A673 (cell line): ENCODE results near the gene SZRD1. TPM values are rescaled to one million over a fixed set of nuclear protein-coding genes. Genes with fewer than 3 reads are reported as not detected.

ENCODE experiments used
- BruUV-seq: library from RNA; stranded (reverse); fragments of 400-500 nt; replicated peaks from 2 replicates; lab custom pipeline; 2021; lab: Mats Ljungman, UMichigan
- CTCF ChIA-PET: fragments of 300-600 bp; sonication (Branson Sonifier 250); formaldehyde crosslinking; loops from one replicate; lab custom pipeline; 2022; ENCODE audit warnings: antibody characterized with exemption; lab: Charles Lee
- POLR2A ChIA-PET: fragments of 300-600 bp; sonication (Branson Sonifier 250); formaldehyde crosslinking; loops from one replicate; lab custom pipeline; 2022; ENCODE audit warnings: antibody characterized with exemption; ENCODE audit not compliant: low non-redundant PET; lab: Charles Lee
- DNase-seq: peaks from one replicate; pipeline ENCODE4 v3.0.0-alpha.2; 2015; ENCODE audit warnings: low spot score
- H3K27ac ChIP-seq: fragments of 200-600 bp; sonication (generic); 2 replicates; pipeline ENCODE4 v1.5.1; 2016; ENCODE audit warnings: mixed run types, low read depth, mild to moderate bottlenecking, mixed read lengths, antibody characterized with exemption, low read length; ENCODE audit not compliant: poor library complexity, severe bottlenecking
- H3K27me3 ChIP-seq: fragments of 200-600 bp; sonication (generic); replicated peaks from 2 replicates; pipeline ENCODE4 v1.6.1; 2017; ENCODE audit warnings: mixed run types, low read depth, mild to moderate bottlenecking, mixed read lengths, antibody characterized with exemption, low read length; ENCODE audit not compliant: insufficient read depth, poor library complexity
- H3K36me3 ChIP-seq: fragments of 200-600 bp; sonication (generic); 2 replicates; pipeline ENCODE4 v1.6.1; 2016; ENCODE audit warnings: mixed run types, mild to moderate bottlenecking, mixed read lengths, antibody characterized with exemption, low read length; ENCODE audit not compliant: insufficient read depth, poor library complexity, severe bottlenecking
- H3K4me1 ChIP-seq: fragments of 200-600 bp; sonication (generic); 2 replicates; pipeline ENCODE4 v1.6.1; 2017; ENCODE audit warnings: mixed run types, mild to moderate bottlenecking, mixed read lengths, antibody characterized with exemption, low read length; ENCODE audit not compliant: insufficient read depth, poor library complexity, severe bottlenecking
- H3K4me3 ChIP-seq: fragments of 200-600 bp; sonication (generic); 2 replicates; pipeline ENCODE4 v1.5.1; 2016; ENCODE audit warnings: low read depth, mixed run types, mild to moderate bottlenecking, mixed read lengths, low read length; ENCODE audit not compliant: poor library complexity, severe bottlenecking
- H3K9me3 ChIP-seq: fragments of 200-600 bp; sonication (generic); 2 replicates; pipeline ENCODE4 v1.6.1; 2016; ENCODE audit warnings: mixed run types, low read depth, mild to moderate bottlenecking, mixed read lengths, antibody characterized with exemption, low read length; ENCODE audit not compliant: poor library complexity, severe bottlenecking
- CTCF ChIP-seq: fragments of 300-800, 200-600 bp; sonication (generic); conservative IDR thresholded peaks from 2 replicates; pipeline ENCODE4 v1.5.1; 2017; ENCODE audit warnings: low read depth, mild to moderate bottlenecking, antibody characterized with exemption, low read length, moderate library complexity, mixed read lengths
- EZH2 ChIP-seq: fragments of 200-600 bp; sonication (generic); IDR thresholded peaks from 2 replicates; pipeline ENCODE4 v1.6.1; 2017; ENCODE audit warnings: borderline replicate concordance, low read depth, mild to moderate bottlenecking, mixed read lengths, antibody characterized with exemption, low read length; ENCODE audit not compliant: poor library complexity, severe bottlenecking
- intact Hi-C: fragments of 100-400 bp; cut with micrococcal nuclease; formaldehyde crosslinking; loops from one replicate; pipeline ENCODE4 v1.10.0; 2022; ENCODE audit not compliant: unreplicated experiment
- total RNA-seq: library from RNA; stranded (reverse); gene quantifications from 2 replicates; pipeline ENCODE4 v1.2.3, GENCODE V29; 2021

The SZRD1 gene
- total RNA-seq, 1 experiment from 2014 or later = 187 TPM

GRCh38 chr1:16410803-16411202 lies 43.8 kb downstream of the SZRD1 start:
- TF ChIP-seq EZH2 = no peak
- no peak for TF ChIP-seq CTCF
- Histone ChIP-seq H3K27ac (no peak overlapping the region), H3K36me3 (no peaks in the 10 kb centered on the region), H3K27me3 (no peaks in the 10 kb centered on the region), H3K4me3 (no peak overlapping the region), H3K9me3 (no peaks in the 10 kb centered on the region), H3K4me1 (no peaks in the 10 kb centered on the region)
- intact Hi-C loops = no loop called here
- ChIA-PET POLR2A (no interaction called here), CTCF (no interaction called here)
- BruUV-seq = no TSS peak
- DNase-seq = no peak

GRCh38 chr1:16413191-16413590 lies 46.1 kb downstream of the SZRD1 start:
- intact Hi-C loops = no loop called here
- H3K4me3 ChIP-seq = no peak overlapping the region
- H3K27me3 ChIP-seq = no peaks in the 10 kb centered on the region
- H3K36me3 ChIP-seq = no peaks in the 10 kb centered on the region
- POLR2A ChIA-PET = no interaction called here
- H3K9me3 ChIP-seq = no peaks in the 10 kb centered on the region
- H3K27ac ChIP-seq = no peak overlapping the region
- no TSS peak for BruUV-seq
- H3K4me1 ChIP-seq = no peaks in the 10 kb centered on the region
- CTCF ChIA-PET = no interaction called here
- no peak for DNase-seq
- TF ChIP-seq CTCF (no peak), EZH2 (no peak)

- H3K27me3 ChIP-seq = no peaks in the 10 kb centered on the region
- no peaks in the 10 kb centered on the region for H3K36me3 ChIP-seq
- H3K9me3 ChIP-seq = no peaks in the 10 kb centered on the region
- DNase-seq = no peak
- CTCF ChIA-PET = no interaction called here
- BruUV-seq = no TSS peak
- POLR2A ChIA-PET = no interaction called here
- no peaks in the 10 kb centered on the region for H3K4me1 ChIP-seq
- H3K4me3 ChIP-seq = no peak overlapping the region
- intact Hi-C loops = no loop called here
- H3K27ac ChIP-seq = no peak overlapping the region
- TF ChIP-seq CTCF (no peak), EZH2 (no peak)
Measured at GRCh38 chr1:16418823-16419425, 51.9 kb downstream of the SZRD1 start.
